IPS-15b (cell line): ENCODE results near the gene DDX6.
A peak's percentile ranks its signal among the peaks of the same experiment; 100 is the strongest.
"Not testable (repeated sequence)": the region's sequence is repeated elsewhere in the genome, so short reads cannot be mapped to it uniquely, and the experiment has no call there.

Experiments used
- H3K27me3 ChIP-seq: one replicate; pipeline ENCODE4 v1.6.1; 2013; ENCODE audit warnings: low read length; ENCODE audit not compliant: control insufficient read depth, insufficient read depth
- H3K36me3 ChIP-seq: one replicate; pipeline ENCODE4 v1.6.1; 2013; ENCODE audit warnings: low read length; ENCODE audit not compliant: control insufficient read depth, insufficient read depth
- H3K4me1 ChIP-seq: one replicate; pipeline ENCODE4 v1.6.1; 2013; ENCODE audit warnings: mild to moderate bottlenecking, low read length; ENCODE audit not compliant: control insufficient read depth, insufficient read depth
- H3K4me3 ChIP-seq: one replicate; pipeline ENCODE4 v1.5.1; 2013; ENCODE audit warnings: low read depth, low read length
- H3K9ac ChIP-seq: one replicate; pipeline ENCODE4 v1.6.1; 2013; ENCODE audit warnings: low read depth, mild to moderate bottlenecking, low read length
- H3K9me3 ChIP-seq: one replicate; pipeline ENCODE4 v1.6.1; 2013; ENCODE audit warnings: mild to moderate bottlenecking, low read length; ENCODE audit not compliant: control insufficient read depth, insufficient read depth

Gene DDX6, protein sequence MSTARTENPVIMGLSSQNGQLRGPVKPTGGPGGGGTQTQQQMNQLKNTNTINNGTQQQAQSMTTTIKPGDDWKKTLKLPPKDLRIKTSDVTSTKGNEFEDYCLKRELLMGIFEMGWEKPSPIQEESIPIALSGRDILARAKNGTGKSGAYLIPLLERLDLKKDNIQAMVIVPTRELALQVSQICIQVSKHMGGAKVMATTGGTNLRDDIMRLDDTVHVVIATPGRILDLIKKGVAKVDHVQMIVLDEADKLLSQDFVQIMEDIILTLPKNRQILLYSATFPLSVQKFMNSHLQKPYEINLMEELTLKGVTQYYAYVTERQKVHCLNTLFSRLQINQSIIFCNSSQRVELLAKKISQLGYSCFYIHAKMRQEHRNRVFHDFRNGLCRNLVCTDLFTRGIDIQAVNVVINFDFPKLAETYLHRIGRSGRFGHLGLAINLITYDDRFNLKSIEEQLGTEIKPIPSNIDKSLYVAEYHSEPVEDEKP

DNA sequence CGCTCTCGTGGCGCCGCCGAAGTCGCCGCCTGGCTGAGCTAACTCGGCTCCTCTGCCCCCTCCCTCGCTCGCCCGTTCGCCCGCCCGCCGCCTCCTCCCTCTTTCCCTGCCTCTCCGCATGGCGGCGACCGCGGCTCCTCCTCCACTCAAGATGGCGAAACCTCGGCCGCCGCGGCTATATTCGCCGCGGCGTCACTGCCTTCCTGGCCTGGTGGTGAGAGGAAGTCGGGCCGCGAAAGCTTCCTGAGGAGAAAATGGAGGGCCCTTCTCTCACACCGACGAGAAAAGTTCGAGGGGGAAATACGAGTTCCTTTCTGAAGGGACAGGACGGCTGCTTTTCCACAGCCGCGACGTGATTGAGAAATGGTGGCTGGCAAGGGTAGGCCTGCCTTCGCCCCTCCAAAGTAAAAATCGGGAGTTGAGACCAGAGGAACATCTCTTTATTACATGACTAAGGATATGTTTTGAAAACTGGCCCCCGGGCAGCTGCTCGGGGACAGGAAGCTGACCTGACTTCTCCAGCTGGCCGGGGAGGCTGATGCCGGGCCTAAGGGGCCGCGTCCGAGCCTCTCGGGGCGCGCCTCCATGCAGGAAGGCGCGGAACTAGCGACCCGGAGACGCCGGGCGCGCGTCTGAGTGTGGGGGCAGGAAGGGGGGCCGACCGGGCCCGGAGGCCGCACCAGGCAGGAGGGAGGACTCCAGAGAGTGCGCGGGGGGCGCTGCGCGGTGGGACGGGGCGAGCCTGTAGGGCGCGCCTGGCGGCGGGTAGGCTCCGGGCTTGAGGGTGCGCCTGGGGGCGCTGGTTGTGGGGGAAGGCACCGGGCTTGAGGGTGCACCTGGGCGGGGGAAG is at the start of gene DDX6:
Gene DDX6 (minus strand): TSS at position 54 of the 850 bp plus-strand sequence. CDS start 4,913 bp downstream, outside the sequence.
- Histone ChIP-seq H3K4me1 (peaks cover 7% of the 10 kb centered on the region), H3K36me3 (no peaks in the 10 kb centered on the region), H3K9me3 (no peaks in the 10 kb centered on the region), H3K27me3 (no peaks in the 10 kb centered on the region), H3K4me3 (peak within 1 kb of the TSS; percentile 89), H3K9ac (peak within 1 kb of the TSS; percentile 99)

DNA sequence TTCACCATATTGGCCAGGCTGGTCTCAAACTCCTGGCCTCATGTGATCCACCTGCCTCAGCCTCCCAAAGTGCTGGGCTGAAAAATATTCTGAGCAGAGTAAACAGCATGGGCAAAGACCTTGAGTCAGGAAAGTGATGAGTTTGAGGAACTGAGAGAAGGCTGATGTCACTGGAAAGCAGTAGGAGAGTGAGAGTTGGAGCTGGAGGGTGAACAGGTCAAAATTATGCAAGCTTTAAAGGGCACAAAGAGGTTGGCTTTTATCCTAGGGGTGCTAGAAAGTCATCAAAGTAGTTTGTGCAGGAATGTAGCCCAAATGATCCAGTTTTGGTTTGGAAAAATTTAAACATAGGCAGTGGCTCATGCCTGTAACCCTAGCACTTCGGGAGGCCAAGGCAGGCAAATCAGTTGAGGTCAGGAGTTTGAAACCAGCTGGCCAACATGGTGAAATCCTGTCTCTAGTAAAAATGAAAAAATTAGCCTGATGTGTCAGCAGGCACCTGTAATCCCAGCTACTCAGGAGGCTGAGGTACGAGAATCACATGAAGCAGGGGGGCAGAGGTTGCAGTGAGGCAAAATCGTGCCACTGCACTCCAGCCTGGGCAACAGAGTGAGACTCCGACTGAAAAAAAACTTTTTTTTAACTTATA is 48.1 kb upstream of the DDX6 start:
- no peaks in the 10 kb centered on the region for H3K27me3 ChIP-seq
- H3K36me3 ChIP-seq = no peaks in the 10 kb centered on the region
- H3K4me1 ChIP-seq = no peaks in the 10 kb centered on the region
- no peaks in the 10 kb centered on the region for H3K9me3 ChIP-seq
- no peak overlapping the region for H3K4me3 ChIP-seq
- H3K9ac ChIP-seq = no peak overlapping the region

DNA sequence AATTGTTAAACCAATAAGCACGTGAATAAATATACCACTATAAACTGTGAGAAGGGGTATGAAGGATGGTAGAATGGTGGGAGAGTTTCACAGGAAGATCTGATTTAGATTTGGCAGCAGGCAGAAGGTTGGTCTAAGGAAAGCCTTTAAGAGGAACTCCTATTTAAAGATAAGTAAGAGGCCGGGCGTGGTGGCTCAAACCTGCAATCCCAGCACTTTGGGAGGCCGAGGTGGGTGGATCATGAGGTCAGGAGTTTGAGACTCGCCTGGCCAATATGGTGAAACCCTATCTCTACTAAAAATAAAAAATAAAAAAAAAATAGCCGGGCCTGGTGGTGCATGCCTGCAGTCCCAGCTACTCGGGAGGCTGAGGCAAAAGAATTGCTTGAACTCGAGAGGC is 46.9 kb upstream of the DDX6 start:
- H3K27me3 ChIP-seq = no peaks in the 10 kb centered on the region
- H3K4me3 ChIP-seq = no peak overlapping the region
- H3K9ac ChIP-seq = no peak overlapping the region
- H3K36me3 ChIP-seq = no peaks in the 10 kb centered on the region
- H3K9me3 ChIP-seq = no peaks in the 10 kb centered on the region
- no peaks in the 10 kb centered on the region for H3K4me1 ChIP-seq

DNA sequence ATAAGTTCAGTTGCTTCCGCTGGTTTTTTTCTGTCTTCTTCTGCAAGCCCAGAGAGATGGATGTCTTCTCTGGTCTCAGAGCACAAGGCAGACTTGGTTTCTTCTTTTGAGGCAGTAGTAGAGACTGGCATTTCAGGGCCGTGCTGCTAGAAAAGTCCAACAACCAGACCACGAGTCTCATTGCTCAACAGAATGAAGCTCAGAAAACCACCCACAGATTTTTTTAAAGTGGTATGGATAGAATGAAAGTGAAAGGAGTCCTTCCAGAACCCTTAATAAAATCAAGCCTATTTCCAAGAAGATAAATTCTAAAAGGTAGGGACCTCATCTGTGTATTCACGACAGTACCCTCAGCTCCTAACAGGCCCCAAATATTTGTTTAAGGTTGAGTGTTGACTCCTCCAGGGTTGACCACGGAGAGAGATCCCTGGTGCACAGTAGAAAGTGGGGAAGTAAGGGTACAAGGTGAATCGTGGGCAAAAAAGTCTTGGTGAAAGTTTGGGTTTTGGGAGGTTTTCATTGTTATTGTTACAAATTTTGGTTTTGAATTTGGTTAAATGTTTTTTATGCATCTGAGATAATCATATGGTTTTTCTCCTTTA is 43.6 kb upstream of the DDX6 start:
- Histone ChIP-seq H3K4me1 (no peaks in the 10 kb centered on the region), H3K9ac (no peak overlapping the region), H3K4me3 (no peak overlapping the region), H3K36me3 (no peaks in the 10 kb centered on the region), H3K9me3 (no peaks in the 10 kb centered on the region), H3K27me3 (no peaks in the 10 kb centered on the region)

DNA sequence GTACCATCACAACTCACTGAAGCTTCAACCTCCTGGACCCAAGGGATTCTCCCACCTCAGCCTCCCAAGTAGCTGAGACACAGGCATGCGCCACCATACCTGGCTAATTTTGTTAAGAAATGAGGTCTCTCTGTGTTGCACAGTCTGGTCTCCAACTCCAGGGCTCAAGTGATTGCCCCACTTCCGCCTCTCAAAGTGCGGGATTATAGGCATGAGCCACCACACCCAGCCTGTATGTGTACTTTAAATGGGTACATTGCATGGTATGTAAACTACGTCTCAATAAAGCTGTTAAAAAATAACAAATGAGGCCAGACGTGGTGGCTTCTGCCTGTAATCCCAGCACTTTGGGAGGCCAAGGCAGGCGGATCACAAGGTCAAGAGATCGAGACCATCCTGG is 36.2 kb upstream of the DDX6 start:
- Histone ChIP-seq H3K9ac (no peak overlapping the region), H3K4me3 (no peak overlapping the region), H3K36me3 (no peaks in the 10 kb centered on the region), H3K27me3 (no peaks in the 10 kb centered on the region), H3K4me1 (no peaks in the 10 kb centered on the region), H3K9me3 (no peaks in the 10 kb centered on the region)

DNA sequence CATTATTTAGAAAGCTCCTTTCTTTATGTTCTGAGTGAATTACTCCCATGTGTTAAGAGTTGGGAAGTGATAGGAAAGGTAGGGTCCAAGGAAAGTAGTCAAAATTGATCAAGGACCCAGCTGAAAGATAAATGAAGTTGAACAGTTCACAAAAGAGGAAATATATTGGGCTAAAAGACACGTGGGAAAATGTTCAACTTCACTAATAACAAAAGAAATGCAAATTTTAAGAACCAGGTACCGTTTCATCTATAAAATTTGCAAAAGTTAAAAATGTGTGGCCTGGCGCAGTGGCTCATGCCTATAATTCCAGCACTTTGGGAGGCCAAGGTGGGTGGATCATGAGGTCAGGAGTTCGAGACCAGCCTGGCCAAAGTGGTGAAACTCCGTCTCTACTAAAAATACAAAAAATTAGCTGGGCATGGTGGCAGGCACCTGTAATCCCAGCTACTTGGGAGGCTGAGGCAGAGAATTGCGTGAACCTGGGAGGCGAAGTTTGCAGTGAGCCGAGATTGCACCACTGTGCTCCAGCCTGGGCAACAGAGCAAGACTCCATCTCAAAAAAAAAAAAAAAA is 32.1 kb upstream of the DDX6 start:
- H3K9ac ChIP-seq, H3K36me3 ChIP-seq, H3K4me3 ChIP-seq, H3K27me3 ChIP-seq, H3K4me1 ChIP-seq, H3K9me3 ChIP-seq: not testable (repeated sequence)

DNA sequence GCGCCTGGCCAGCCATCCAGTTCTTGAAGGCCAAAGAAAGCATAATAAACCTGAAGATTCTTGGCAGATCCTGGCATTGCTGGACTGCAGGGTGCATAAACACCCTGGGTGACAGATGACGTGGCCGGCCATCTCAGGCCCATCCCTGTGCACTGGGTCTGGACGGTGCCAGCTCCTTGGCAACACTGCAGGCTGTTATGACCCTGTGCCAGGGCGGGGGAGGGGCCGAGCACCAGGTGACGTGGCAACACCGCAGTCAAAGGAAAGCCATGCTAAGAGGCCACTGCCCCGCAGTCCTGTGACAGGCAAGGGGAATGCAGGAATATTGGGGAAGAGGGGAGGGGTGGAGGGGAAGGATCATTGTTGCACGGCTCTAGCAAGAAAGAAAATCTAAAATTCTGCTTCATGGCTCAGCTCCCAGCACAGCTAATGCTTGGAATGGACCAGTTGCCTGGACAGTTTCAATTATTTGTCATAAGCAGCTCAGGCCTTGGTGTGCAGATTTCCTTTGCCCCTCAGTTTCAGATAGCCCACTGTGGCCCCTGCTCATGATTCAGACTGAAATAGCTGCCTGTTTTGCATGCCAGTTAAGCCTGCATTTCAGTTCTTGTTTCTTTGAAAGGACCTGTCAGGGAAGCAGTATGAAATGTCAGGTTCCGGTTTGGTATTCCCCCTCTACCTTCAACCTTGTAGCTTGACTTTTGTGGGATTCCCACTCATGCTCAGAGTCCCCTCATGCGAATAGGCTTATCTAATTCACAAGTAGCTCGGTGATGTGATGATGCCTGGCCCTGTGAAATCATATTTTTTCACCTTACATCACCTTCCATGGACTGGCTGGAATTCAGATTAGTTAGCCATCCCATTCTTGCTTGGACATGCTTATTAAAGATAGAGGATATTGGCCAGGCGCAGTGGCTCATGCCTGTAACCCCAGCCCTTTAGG is 29.7 kb upstream of the DDX6 start:
- H3K27me3 ChIP-seq = no peaks in the 10 kb centered on the region
- H3K4me3 ChIP-seq = no peak overlapping the region
- no peak overlapping the region for H3K9ac ChIP-seq

DNA sequence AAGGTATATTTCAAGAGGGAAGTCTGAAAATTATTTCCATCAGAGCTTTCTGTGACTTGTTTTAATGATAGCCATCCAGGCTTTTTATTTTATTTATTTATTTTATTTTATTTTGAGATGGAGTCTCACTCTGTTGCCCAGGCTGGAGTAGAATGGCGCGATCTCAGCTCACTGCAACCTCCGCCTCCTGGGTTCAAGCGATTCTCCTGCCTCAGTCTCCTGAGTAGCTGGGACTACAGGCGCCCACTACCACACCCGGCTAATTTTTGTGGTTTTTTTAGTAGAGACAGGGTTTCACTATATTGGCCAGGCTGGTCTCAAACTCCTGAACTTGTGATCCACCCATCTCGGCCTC is 29.0 kb upstream of the DDX6 start:
- H3K9me3 ChIP-seq, H3K9ac ChIP-seq: not testable (repeated sequence)

More for the DNA sequence above, 29.7 kb upstream of the DDX6 start:
- Histone ChIP-seq H3K9me3 (no peaks in the 10 kb centered on the region), H3K4me1 (no peaks in the 10 kb centered on the region), H3K36me3 (no peaks in the 10 kb centered on the region)

DNA sequence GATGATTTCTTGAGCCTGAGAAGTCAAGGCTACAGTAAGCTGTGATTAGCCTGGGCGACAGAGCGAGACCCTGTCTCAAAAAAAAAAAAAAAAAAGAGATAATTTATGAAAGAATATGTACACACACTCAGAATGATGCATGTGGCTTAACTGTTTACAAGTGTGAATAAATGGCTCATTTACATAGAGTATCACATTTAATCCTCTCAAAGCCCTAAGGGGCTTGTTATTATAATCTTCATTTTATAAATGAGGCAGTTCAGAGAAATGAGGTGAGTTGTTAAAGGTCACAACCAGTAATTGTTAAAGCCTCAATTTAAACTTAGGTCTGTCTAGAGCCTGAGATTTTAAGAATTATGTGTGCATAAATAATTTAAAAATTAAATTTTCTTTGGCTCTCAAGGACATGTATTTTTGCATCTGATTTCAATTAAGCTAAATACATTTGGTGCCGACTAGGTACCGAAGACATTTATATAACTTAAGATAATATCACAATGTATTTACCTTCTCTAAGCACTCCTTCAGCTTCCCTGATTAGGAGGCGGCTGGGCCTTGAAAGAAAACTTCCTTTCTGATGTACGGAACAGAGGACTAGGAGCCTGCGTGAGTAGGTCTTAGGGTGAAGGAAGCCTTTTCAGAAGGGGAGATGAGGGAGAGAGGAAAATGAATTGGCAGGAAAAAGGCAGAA is 28.5 kb upstream of the DDX6 start:
- H3K9me3 ChIP-seq = no peaks in the 10 kb centered on the region
- H3K36me3 ChIP-seq = no peaks in the 10 kb centered on the region
- no peaks in the 10 kb centered on the region for H3K27me3 ChIP-seq
- no peak overlapping the region for H3K9ac ChIP-seq
- H3K4me3 ChIP-seq = no peak overlapping the region
- no peaks in the 10 kb centered on the region for H3K4me1 ChIP-seq

More for the DNA sequence above, 29.0 kb upstream of the DDX6 start:
- not testable (repeated sequence) for H3K4me1 ChIP-seq, H3K36me3 ChIP-seq, H3K27me3 ChIP-seq, H3K4me3 ChIP-seq

DNA sequence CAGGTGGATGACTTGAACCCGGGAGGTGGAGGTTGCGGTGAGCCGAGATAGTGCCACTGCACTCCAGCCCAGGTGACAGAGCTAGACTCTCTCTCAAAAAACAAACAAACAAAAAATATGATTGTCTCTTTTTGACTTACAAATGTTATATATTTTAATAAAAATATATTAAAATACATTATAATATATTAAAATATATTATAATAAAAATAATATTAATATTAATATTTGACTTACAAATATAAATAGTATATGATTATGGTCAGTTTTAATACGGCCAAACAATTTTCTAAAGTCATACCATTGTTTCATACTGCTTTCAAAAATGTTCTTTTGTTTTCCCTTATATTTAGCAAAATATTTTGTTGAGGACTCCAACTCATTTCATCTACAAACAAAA is 27.2 kb upstream of the DDX6 start:
- Histone ChIP-seq H3K36me3 (no peaks in the 10 kb centered on the region), H3K27me3 (no peaks in the 10 kb centered on the region), H3K9ac (no peak overlapping the region), H3K4me1 (no peaks in the 10 kb centered on the region), H3K4me3 (no peak overlapping the region), H3K9me3 (no peaks in the 10 kb centered on the region)
